Measurements from ENCODE around the gene SLA2. TPM values are rescaled to one million over a fixed set of nuclear protein-coding genes. Genes with fewer than 3 reads are reported as not detected.

Gene SLA2
- total RNA-seq, 2 donors from 2014 or later: 0.37 to 0.39 TPM

DNA sequence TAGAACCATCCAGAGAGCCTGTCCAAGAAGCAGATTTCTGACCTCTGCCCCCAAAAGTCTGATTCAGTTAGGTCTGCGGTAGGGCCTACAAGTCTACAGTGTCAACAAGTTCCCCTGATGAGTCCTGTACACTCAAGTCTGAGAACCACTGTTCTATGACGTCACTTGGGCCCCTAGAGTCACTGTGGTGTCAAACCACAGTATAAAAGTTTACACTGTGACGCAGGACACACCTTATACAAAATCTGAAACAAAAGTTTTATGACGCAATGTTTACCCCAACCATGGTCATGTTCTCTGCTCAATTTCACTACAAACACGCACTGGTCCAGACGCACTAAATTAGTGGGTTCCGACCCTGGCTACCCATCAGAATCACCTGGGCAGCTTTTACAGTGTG is 17.9 kb downstream of the SLA2 start:
- no peak for DNase-seq (ENCODE audit: low spot score)
- Histone ChIP-seq H3K27ac (no peak overlapping the region), H3K4me1 (peaks cover 0 to 14% of the 10 kb centered on the region in 2 donors), H3K9me3 (no peaks in the 10 kb centered on the region), H3K36me3 (no peaks in the 10 kb centered on the region), H3K4me3 (no peak overlapping the region), H3K27me3 (no peaks in the 10 kb centered on the region)
- TF ChIP-seq, protein P1, sequence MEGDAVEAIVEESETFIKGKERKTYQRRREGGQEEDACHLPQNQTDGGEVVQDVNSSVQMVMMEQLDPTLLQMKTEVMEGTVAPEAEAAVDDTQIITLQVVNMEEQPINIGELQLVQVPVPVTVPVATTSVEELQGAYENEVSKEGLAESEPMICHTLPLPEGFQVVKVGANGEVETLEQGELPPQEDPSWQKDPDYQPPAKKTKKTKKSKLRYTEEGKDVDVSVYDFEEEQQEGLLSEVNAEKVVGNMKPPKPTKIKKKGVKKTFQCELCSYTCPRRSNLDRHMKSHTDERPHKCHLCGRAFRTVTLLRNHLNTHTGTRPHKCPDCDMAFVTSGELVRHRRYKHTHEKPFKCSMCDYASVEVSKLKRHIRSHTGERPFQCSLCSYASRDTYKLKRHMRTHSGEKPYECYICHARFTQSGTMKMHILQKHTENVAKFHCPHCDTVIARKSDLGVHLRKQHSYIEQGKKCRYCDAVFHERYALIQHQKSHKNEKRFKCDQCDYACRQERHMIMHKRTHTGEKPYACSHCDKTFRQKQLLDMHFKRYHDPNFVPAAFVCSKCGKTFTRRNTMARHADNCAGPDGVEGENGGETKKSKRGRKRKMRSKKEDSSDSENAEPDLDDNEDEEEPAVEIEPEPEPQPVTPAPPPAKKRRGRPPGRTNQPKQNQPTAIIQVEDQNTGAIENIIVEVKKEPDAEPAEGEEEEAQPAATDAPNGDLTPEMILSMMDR (IDR thresholded peaks at IDR 0.05): no peak

DNA sequence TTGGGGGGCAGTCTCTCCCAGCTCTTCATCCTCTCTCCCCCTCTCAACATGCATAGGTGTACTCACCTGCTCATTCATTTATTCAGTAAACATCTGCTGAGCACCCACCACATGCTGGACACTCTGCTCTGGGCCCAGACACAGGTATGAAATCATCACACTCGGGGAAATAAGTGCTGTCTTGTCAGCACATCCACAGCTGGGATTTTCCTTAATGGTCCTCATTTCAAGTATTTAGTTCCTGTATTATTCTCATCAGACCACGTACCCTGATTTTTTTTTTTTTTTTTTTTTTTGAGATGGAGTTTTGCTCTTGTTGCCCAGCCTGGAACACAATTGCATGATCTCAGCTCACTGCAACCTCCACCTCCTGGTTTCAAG is 21.1 kb downstream of the SLA2 start:
- Histone ChIP-seq H3K36me3 (no peaks in the 10 kb centered on the region), H3K4me1 (peaks cover 0 to 14% of the 10 kb centered on the region in 2 donors), H3K4me3 (no peak overlapping the region), H3K9me3 (no peaks in the 10 kb centered on the region), H3K27me3 (no peaks in the 10 kb centered on the region), H3K27ac (peak overlapping the region; percentile 46 to 53)
- TF ChIP-seq, protein P1 (IDR thresholded peaks at IDR 0.05): no peak
- DNase-seq (ENCODE audit: low spot score): no peak

DNA sequence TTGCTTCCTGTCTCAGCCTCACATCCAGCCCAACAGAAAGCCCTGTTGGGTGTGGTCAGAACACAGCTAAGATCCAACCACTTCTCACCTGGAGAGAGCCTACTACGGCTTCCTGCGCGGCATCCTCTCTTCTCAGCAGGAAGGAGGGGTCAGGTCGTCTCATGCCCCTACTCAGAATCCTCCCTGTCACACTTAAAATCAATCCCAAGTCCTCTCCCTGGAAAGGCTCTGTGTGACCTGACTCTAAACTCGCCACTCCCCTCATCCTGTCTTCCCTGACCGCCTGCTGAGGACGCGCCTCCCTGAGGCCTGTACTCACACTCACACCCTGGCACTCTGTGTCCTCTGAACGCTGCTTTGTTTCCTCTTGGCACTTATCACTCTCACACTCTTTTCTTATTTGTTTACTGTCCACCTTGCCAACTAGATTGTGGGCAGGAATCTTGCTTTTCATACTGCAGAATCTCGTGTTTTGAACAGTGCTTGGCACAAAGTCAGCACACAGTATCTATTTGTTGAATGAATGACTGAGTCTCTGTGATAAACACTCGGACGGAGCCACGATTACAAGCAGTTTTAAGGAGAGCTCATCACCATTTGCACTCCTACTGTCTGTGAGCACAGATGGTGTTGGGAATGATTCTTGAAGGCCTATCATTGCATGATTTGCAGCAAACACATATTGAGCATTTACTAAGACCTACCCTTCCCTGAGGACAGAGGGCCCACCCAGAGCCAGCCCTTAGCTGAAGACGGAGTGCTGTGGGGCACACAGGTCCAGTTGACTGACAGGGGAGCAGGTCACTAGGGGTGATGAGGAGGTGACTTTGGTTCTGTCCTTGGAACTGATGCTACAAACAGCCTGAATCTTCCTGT is 21.7 kb downstream of the SLA2 start:
- Histone ChIP-seq H3K27me3 (no peaks in the 10 kb centered on the region), H3K27ac (peak overlapping the region; percentile 46 to 53), H3K4me3 (no peak overlapping the region), H3K4me1 (peaks cover 0 to 14% of the 10 kb centered on the region in 2 donors), H3K9me3 (no peaks in the 10 kb centered on the region), H3K36me3 (no peaks in the 10 kb centered on the region)
- TF ChIP-seq, protein P1 (IDR thresholded peaks at IDR 0.05): no peak
- no peak for DNase-seq (ENCODE audit: low spot score)

DNA sequence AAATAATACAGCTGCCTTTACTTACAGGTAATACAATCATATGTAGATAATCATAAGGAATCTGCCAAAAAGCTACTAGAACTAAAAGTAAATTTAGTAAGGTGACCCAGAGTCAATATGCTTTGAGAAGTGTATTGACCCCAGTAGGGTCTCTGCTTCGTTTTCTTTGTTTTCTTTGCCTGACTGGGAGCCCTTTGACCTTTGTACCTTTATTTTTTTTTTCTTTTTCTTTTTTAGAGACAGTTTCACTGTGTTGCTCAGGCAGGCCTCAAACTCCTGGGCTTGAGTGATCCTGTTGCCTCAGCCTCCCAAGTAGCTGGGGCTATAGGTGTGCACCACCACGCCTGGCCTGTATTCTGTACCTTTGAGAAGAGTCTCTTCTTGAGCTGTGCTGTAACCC is 22.6 kb downstream of the SLA2 start:
- Histone ChIP-seq H3K27ac (peak overlapping the region in 1 of 2 donors; percentile 2), H3K9me3 (no peaks in the 10 kb centered on the region), H3K27me3 (no peaks in the 10 kb centered on the region), H3K4me1 (peaks cover 0 to 14% of the 10 kb centered on the region in 2 donors), H3K36me3 (no peaks in the 10 kb centered on the region), H3K4me3 (no peak overlapping the region)
- no peak for DNase-seq (ENCODE audit: low spot score)
- TF ChIP-seq, protein P1 (IDR thresholded peaks at IDR 0.05): no peak

DNA sequence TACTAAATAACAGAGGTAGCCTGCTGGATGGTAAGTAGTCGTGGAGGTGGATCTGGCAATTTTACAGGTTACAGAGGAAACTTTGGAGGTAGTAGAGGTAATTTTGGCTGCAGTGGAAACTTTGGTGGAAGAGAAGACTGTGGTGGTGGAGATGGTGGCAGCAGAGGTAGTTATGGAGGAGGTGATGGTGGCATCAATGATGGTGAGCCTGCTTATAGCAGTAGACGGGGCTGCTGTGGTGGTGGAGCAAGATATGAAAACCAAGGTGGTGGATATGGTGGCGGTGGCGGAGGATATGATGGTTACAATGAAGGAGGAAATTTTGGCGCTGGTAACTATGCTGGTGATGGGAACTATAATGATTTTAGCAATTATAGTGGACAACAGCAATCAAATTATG is 25.1 kb downstream of the SLA2 start:
- TF ChIP-seq, protein P1 (IDR thresholded peaks at IDR 0.05): no peak
- Histone ChIP-seq H3K4me3 (no peak overlapping the region), H3K27ac (no peak overlapping the region), H3K4me1 (peaks cover 0 to 14% of the 10 kb centered on the region in 2 donors), H3K36me3 (no peaks in the 10 kb centered on the region), H3K9me3 (no peaks in the 10 kb centered on the region), H3K27me3 (no peaks in the 10 kb centered on the region)
- no peak for DNase-seq (ENCODE audit: low spot score)
